Duodenal mucosa (tissue), 2 donors: ENCODE data around the gene CDH13.

ENCODE experiments used
- H3K27ac ChIP-seq: one replicate; pipeline ENCODE4 v1.7.0; 2013; ENCODE audit warnings: low read depth, low read length
- H3K27me3 ChIP-seq, 2 donors: one replicate each; pipeline ENCODE4 v1.7.0; 2013; ENCODE audit warnings: low read length in 2 of 2, control low read depth in 1 of 2; ENCODE audit not compliant: insufficient read depth in 2 of 2, control insufficient read depth in 1 of 2
- H3K36me3 ChIP-seq, 2 donors: one replicate each; pipeline ENCODE4 v1.7.0; 2013; ENCODE audit warnings: low read length in 2 of 2, control low read depth in 1 of 2; ENCODE audit not compliant: insufficient read depth in 2 of 2, control insufficient read depth in 1 of 2
- H3K4me1 ChIP-seq, 2 donors: one replicate each; pipeline ENCODE4 v1.7.0; 2013; ENCODE audit warnings: low read length in 2 of 2, control low read depth in 1 of 2; ENCODE audit not compliant: insufficient read depth in 2 of 2, control insufficient read depth in 1 of 2
- H3K4me3 ChIP-seq, 2 donors: one replicate each; pipeline ENCODE4 v1.7.0; 2013; ENCODE audit warnings: low read length in 2 of 2, low read depth in 1 of 2
- H3K9ac ChIP-seq, 2 donors: one replicate each; pipeline ENCODE4 v1.7.0; 2013; ENCODE audit warnings: low read length in 2 of 2, low read depth in 1 of 2
- H3K9me3 ChIP-seq, 2 donors: one replicate each; pipeline ENCODE4 v1.7.0; 2013; ENCODE audit warnings: low read length in 2 of 2, control low read depth in 1 of 2; ENCODE audit not compliant: control insufficient read depth in 1 of 2

Gene CDH13

GRCh38 chr16:83206426-83206825 lies 579.7 kb downstream of the CDH13 start:
- H3K27me3 ChIP-seq: no peaks in the 10 kb centered on the region
- no peaks in the 10 kb centered on the region for H3K4me1 ChIP-seq
- H3K27ac ChIP-seq: no peak overlapping the region
- H3K9me3 ChIP-seq: no peaks in the 10 kb centered on the region
- no peak overlapping the region for H3K9ac ChIP-seq
- no peak overlapping the region for H3K4me3 ChIP-seq
- no peaks in the 10 kb centered on the region for H3K36me3 ChIP-seq

GRCh38 chr16:83211711-83212110 lies 584.9 kb downstream of the CDH13 start:
- Histone ChIP-seq H3K9me3 (no peaks in the 10 kb centered on the region), H3K36me3 (no peaks in the 10 kb centered on the region), H3K27ac (no peak overlapping the region), H3K4me1 (no peaks in the 10 kb centered on the region), H3K27me3 (no peaks in the 10 kb centered on the region), H3K4me3 (no peak overlapping the region), H3K9ac (no peak overlapping the region)

GRCh38 chr16:83212301-83212841 lies 585.6 kb downstream of the CDH13 start:
- Histone ChIP-seq H3K4me3 (no peak overlapping the region), H3K9ac (no peak overlapping the region), H3K4me1 (no peaks in the 10 kb centered on the region), H3K9me3 (no peaks in the 10 kb centered on the region), H3K36me3 (no peaks in the 10 kb centered on the region), H3K27me3 (no peaks in the 10 kb centered on the region), H3K27ac (no peak overlapping the region)

GRCh38 chr16:83214671-83215070 lies 587.9 kb downstream of the CDH13 start:
- no peaks in the 10 kb centered on the region for H3K4me1 ChIP-seq
- H3K9ac ChIP-seq: no peak overlapping the region
- H3K4me3 ChIP-seq: no peak overlapping the region
- no peaks in the 10 kb centered on the region for H3K36me3 ChIP-seq
- no peaks in the 10 kb centered on the region for H3K9me3 ChIP-seq
- no peak overlapping the region for H3K27ac ChIP-seq
- no peaks in the 10 kb centered on the region for H3K27me3 ChIP-seq

- H3K9me3 ChIP-seq: no peaks in the 10 kb centered on the region
- no peak overlapping the region for H3K27ac ChIP-seq
- H3K4me3 ChIP-seq: no peak overlapping the region
- no peak overlapping the region for H3K9ac ChIP-seq
- H3K4me1 ChIP-seq: no peaks in the 10 kb centered on the region
- no peaks in the 10 kb centered on the region for H3K36me3 ChIP-seq
- no peaks in the 10 kb centered on the region for H3K27me3 ChIP-seq
Measured at GRCh38 chr16:83215406-83216001, 588.7 kb downstream of the CDH13 start.

- Histone ChIP-seq H3K36me3 (no peaks in the 10 kb centered on the region), H3K27ac (no peak overlapping the region), H3K27me3 (no peaks in the 10 kb centered on the region), H3K4me1 (no peaks in the 10 kb centered on the region), H3K9me3 (no peaks in the 10 kb centered on the region), H3K4me3 (no peak overlapping the region), H3K9ac (no peak overlapping the region)
Measured at GRCh38 chr16:83219285-83219684, 592.5 kb downstream of the CDH13 start.

- Histone ChIP-seq H3K4me1 (no peaks in the 10 kb centered on the region), H3K36me3 (no peaks in the 10 kb centered on the region), H3K4me3 (no peak overlapping the region), H3K9me3 (no peaks in the 10 kb centered on the region), H3K9ac (no peak overlapping the region), H3K27me3 (no peaks in the 10 kb centered on the region), H3K27ac (no peak overlapping the region)
Measured at GRCh38 chr16:83220066-83220465, 593.3 kb downstream of the CDH13 start.

- H3K9ac ChIP-seq: no peak overlapping the region
- no peaks in the 10 kb centered on the region for H3K4me1 ChIP-seq
- H3K4me3 ChIP-seq: no peak overlapping the region
- H3K27me3 ChIP-seq: no peaks in the 10 kb centered on the region
- H3K9me3 ChIP-seq: no peaks in the 10 kb centered on the region
- H3K27ac ChIP-seq: no peak overlapping the region
- H3K36me3 ChIP-seq: no peaks in the 10 kb centered on the region
Measured at GRCh38 chr16:83224642-83225041, 597.9 kb downstream of the CDH13 start.

- Histone ChIP-seq H3K27ac (no peak overlapping the region), H3K4me1 (no peaks in the 10 kb centered on the region), H3K9me3 (no peaks in the 10 kb centered on the region), H3K36me3 (no peaks in the 10 kb centered on the region), H3K27me3 (no peaks in the 10 kb centered on the region), H3K4me3 (no peak overlapping the region), H3K9ac (no peak overlapping the region)
Measured at GRCh38 chr16:83227336-83227735, 600.6 kb downstream of the CDH13 start.

GRCh38 chr16:83231729-83232128 lies 605.0 kb downstream of the CDH13 start:
- Histone ChIP-seq H3K9me3 (no peaks in the 10 kb centered on the region), H3K4me1 (no peaks in the 10 kb centered on the region), H3K27ac (no peak overlapping the region), H3K36me3 (no peaks in the 10 kb centered on the region), H3K9ac (no peak overlapping the region), H3K27me3 (no peaks in the 10 kb centered on the region), H3K4me3 (no peak overlapping the region)
